ENCODE results near the gene SGF29.

- TF ChIP-seq CTCF (IDR thresholded peaks at IDR 0.05) (no peak), POLR2A (IDR thresholded peaks at IDR 0.05) (no peak)
These were observed 27.1 kb downstream of the SGF29 start for GRCh38 chr16:28580726-28581315.

All from esophagus squamous epithelium (tissue), 4 donors.